ENCODE results near the gene SENP7.
A peak's percentile ranks its signal among the peaks of the same experiment; 100 is the strongest.
"Not testable (repeated sequence)": the region's sequence is repeated elsewhere in the genome, so short reads cannot be mapped to it uniquely, and the experiment has no call there.

SENP7 gene

GRCh38 chr3:101438641-101439040 is 74.4 kb downstream of the SENP7 start:
- not testable (repeated sequence) for DNase-seq

DNA sequence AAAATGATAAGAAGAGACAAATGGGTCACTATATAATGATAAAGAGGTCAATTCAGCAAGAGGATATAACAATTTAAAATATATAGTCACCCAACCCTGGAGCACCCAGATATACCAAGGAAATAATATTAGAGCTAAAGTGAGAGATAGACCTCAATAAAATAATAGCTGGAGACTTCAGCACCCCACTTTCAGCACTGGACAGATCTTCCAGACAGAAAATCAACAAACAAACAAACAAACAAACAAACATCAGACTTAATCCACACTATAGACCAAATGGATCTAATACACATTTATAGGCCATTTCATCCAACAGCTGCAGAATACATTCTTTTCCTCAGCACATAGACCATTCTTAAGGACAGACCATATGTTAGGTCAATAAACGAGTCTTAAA is 79.4 kb downstream of the SENP7 start:
- no peak for DNase-seq

DNA sequence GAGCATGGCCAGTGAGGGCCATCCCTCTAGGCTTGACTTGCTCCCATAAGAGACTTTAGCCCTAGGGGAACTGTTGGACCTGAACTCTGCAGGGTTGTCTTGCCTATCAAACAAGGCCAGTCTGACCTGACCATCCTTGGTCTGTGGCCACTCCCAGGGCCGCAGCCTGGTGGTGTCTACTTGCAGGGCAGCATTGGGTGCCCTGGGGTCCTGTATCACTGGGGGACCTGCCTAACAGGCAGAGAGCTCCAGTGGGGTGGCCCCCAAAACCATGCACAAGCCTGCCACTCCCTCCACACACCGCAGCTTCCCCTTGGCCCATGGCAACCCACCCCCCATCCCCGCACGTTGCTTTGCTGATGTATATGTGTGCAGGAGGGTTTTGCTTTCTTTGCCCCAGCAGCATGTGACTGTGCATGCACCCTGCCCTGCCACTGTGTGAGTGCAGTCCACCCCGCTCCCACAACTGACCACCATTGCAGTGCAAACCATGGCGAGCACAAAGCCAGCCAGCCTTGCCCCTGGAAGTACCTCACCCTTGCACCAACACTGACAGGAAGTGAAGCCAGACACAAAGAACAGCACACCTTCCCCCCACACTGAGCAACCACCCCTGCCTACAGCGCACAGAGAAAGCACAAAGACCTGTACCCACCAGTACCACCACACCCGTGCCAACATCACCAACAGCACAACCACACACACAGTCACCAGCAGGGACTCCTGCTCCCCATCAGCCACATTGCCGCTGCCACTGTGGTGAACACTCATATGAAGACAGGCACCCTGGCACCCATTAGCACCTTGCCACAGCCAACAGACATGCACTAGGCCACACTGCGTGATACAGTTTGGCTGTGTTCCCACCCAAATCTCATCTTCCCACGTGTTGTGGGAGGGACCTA is 88.8 kb downstream of the SENP7 start:
- DNase-seq = no peak

DNA sequence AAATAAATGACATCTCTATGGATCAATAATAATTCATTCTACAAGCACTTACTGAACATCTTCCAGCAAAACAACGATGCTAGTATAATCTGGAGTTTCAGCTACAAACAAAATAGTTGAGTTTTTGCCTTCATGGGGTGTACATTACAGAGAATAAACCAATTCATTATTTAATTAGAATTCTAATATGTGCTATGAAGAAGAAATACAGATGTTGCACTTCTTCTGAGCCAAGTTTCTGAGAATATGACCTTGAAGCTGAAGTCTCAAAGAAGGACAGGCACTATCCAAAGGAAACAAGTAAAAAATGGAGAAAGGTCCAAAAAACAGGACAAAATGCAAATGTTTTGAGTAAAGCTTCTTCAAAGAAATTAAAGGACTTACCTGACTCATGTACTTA is 94.2 kb downstream of the SENP7 start:
- DNase-seq = no peak

DNA sequence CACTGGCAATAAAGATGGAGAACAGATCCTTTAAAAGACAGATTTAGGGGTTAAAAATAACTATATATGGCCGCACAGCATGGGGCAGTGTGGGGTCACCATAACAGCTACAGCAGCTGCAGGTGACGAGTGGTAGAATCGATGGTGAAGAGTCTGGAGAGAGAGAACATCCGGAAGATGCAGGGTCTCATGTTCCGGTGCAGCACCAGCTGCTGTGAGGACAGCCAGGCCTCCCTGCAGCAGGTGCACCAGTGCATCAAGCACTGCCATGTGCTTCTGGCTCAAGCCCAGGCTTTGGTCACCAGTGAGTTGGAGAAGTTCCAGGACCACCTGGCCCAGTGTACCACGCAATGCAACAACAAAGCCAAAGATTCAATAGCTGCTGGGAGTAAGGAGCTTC is 98.9 kb downstream of the SENP7 start:
- peak; percentile 43 for DNase-seq

DNA sequence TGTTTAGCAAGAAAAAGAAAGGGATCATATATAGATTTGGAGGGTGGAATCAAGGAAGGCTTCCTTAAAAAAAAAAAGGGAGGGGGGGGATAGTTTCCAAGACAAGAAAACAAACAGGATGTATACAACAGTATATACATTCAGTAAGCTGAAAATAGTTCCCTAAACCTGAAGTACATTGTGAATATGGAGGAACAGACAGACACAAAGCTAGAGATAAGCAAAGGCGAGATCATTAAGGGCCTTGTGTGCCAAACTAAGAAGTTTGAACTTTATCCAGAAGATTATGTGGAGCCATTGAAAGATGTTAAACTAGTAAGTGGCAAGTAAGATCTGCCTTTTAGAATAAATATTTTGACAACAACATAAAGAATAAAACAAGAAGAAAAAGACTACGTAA is 99.4 kb downstream of the SENP7 start:
- DNase-seq = no peak

DNA sequence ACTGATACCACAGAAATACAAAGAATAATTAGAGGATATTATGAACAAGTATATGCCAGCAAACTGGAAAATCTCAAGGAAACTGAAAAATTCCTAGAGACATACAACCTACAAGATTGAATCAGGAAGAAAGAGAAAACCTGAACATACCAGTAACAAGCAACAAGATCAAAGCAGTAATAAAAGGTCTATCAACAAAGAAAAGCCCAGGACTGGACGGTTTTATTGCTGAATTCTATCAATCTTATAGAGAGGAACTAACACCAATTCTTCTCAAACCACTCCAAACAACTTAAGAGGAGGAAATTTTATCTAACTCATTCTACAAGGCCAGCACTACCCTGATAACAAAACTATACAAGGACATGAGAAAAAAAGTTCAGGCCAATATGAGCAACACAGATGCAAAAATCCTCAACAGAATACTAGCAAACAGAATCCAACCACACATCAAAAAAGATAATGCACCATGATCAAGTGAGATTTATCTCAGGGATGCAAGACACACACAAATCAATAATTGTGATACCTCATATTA is 121.5 kb downstream of the SENP7 start:
- DNase-seq = no peak

DNA sequence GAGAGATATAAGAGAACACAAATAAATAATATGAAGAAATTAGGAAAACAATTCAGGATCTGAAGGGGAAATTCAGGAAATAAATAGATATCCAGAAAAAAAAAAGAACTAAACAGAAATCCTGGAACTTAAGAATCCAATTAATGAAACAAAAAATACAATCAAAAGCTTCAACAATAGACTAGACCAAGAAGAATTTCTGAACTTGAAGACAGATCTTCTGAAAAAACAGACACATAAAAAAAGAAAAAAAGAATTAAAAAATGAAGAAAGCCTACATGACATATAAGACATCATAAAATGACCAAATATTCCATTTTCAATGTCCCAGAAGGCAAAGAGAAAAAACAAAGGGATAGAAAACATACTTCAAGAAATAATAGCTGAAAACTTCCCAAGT is 124.3 kb downstream of the SENP7 start:
- no peak for DNase-seq

DNA sequence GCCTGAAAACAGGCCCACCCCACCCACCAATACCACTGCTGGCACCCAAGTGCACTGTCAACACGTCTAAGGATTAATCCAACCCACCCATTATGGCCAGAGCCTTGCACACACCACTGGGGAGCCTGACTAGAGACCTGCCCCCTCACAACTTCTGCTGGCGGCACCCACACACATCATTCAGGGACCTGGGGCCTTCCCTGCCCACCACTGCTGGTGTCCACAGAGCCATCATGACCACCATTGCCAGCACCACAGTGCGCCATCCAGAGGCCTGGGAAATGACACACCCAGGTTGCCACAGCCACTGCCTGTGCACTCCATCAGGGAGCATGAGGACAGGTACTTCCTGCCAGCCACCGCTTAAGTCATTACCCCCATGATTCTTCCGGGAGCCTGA is 125.7 kb downstream of the SENP7 start:
- DNase-seq = no peak

DNA sequence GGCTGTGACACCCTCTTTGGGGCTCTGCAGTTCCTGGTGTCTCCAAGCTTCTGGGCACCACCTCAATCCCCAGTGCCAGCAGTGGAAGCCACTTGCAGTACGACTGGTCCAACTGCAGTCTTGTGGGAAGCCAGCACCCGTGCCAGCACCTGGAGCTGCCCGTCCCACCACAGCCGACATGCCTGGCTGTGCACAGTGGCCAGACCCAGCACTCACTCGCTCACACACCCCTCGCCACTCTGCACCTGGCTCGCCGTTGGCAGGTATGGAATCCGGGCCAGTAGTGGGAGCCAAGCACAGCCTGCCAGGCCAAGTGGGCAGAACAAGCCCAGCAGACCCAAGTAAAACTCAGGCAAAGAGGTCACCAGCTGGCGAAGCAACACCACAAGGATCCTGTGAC is 128.6 kb downstream of the SENP7 start:
- DNase-seq = no peak

DNA sequence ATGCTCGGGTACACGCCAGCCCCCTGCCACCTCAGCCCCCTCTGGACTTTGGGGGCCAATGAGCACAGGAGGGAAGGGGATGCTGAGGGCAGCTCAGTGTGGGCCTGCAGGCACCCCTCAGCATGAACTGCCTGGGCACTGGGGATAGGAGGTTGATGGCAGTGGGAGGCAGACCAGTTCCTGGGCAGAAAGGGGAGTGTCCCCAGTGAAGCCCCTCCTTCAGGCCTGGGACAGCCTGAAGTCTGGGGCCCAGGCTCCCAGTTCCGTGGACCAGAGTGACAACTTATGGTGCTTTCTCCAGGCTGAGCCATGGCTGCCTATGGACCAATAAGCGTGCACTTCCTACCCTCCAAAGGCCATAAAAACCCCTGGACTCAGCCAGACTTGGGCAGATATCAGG is 129.4 kb downstream of the SENP7 start:
- no peak for DNase-seq

DNA sequence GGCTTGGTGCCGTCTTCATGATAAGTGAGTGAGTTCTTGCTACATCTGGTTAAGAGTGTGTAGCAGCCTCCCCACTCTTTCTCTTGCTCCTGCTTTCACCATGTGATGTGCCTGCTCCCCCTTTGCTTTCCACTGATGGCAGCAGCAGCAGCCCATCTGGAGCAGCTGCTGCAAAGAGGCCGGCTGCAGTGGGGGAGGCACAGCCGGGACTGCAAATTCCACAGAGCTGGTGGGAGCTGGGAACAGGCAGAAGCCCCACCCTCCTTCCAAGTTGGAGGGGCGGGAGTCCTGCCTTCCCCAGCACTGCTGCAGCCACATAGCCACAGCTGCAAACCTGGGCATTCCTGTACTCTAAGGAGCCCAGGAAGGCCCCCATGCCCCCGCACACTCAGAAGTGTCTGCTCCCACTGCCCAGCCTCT is 129.8 kb downstream of the SENP7 start:
- DNase-seq = no peak

GRCh38 chr3:101381809-101382208 is 131.2 kb downstream of the SENP7 start:
- peak; percentile 71 for DNase-seq

GRCh38 chr3:101379658-101380376 is 133.2 kb downstream of the SENP7 start:
- DNase-seq = no peak

GRCh38 chr3:101377796-101378195 is 135.2 kb downstream of the SENP7 start:
- no peak for DNase-seq

GRCh38 chr3:101377209-101377608 is 135.8 kb downstream of the SENP7 start:
- no peak for DNase-seq

DNA sequence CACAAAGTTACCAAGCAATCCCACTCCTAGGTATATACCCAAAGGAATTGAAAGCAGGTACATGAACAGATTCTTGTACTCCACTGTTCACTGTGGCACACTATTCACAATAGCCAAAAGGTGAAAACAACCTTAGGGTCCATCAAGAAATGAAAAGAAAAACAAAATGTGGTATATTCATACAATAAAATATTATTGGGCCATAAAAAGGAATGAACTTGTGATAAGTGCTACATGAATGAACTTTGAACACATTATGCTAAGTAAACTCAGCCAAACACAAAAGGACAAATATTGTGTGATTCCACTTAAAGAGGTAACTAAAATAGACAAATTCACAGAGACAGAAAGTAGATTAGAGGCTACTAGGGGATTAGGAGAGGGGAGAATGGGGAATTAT is 137.4 kb downstream of the SENP7 start:
- DNase-seq = no peak

- no peak for DNase-seq
Measured at GRCh38 chr3:101362406-101362805, 150.6 kb downstream of the SENP7 start.

DNA sequence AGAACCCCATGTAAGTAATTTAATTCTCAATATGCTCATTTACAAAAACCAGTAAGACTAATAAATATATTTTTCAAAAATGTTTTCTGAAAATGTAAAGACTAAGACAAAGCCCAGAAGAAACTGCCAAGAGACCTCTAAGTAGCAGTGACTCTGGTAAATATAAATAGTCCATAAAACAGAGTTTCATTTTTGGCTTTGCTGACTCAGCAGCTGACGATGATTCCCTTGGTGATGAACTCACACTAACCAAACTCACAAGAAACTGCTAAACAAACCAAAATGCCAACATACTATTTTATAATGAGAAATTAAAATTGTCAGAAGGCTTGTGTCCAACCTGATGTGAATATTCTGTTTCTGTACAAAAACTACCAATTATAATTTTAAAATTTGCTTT is 161.2 kb downstream of the SENP7 start:
- no peak for DNase-seq

GRCh38 chr3:101340591-101340990 is 172.4 kb downstream of the SENP7 start:
- DNase-seq = no peak

DNA sequence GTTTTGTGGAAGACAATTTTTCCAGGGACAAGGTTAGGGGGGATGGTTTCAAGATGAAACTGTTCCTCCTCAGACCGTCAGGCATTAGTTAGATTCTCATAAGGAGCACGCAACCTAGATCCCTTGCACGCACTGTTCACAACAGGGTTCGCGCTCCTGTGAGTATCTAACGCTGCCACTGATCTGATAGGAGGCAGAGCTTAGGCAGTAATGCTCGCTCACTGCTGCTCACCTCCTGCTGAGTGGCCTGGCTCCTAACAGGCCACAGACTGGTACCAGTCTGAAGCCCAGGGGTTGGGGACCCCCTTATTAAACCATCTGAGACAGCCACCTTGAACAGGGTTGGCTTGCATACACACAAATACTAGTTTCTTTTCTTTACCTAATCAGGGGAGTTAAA is 179.1 kb downstream of the SENP7 start:
- DNase-seq = no peak

- no peak for DNase-seq
Measured at GRCh38 chr3:101329016-101329673, 183.9 kb downstream of the SENP7 start.

- no peak for DNase-seq
Measured at GRCh38 chr3:101325393-101326134, 187.4 kb downstream of the SENP7 start.
